ENCODE data around the gene KCNQ5.

KCNQ5 gene

GRCh38 chr6:72640615-72640930, 18.7 kb downstream of the KCNQ5 start:
- no peak for DNase-seq (ENCODE audit: low spot score)

DNA sequence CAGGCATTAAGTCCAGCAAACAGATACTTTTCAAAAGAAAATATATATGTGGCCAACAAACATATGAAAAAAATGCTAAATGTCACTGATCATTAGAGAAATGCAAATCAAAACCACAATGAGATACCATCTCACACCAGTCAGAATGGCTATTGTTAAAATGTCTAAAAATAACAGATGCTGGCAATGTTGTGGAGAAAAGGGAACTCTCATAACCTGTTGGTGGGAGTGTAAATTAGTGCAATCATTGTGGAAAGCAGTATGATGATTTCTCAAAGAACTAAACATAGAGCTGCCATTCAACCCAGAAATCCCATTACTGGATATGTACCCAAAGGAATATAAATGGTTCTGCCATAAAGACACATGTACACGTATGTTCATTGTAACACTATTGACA, 20.6 kb downstream of the KCNQ5 start:
- DNase-seq (ENCODE audit: low spot score), result no peak

GRCh38 chr6:72643214-72643613, 21.4 kb downstream of the KCNQ5 start:
- DNase-seq (ENCODE audit: low spot score), result no peak

DNA sequence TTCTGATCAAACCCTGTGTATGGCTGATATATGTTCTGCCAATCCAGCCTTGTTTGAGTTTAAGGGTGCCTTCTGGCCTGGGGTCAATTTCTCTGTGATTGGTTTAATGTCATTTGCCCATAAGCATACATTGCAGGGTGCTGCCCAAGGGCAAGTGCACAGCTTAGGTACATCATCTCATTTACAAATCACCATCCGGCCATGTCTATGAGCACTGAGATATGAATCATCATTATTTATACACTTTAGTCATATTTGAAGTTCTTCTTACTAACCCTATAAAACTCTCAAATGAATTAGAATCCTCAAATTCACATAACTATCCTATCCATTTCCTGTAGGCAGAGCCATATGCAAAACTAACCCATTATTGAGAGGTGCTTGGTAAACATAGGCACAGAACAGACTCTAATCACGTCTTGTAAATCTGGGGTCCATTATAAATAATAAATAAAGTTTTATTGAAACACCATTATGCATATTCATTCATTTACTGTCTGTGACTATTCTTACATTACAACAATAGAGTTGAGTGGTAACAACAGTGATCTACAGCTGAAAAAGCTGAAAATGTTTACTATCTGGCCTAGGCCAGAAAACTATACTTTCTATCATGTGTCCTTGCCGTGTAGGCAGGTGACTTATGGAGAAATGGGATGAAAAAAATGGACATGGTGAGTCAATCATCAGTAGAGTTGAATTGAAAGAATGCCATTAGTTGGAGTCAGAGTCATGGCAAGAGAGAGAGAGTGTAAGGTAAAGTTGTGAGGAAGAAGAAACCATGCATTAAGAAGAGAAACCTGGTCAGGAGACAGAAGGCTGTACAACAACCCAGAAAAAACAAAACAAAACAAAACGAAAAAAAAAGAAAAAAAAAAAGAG, 25.0 kb downstream of the KCNQ5 start:
- peak; percentile 8 for DNase-seq (ENCODE audit: low spot score)

GRCh38 chr6:72647489-72647888, 25.6 kb downstream of the KCNQ5 start:
- DNase-seq (ENCODE audit: low spot score), result no peak

GRCh38 chr6:72649032-72649984, 27.4 kb downstream of the KCNQ5 start:
- DNase-seq (ENCODE audit: low spot score), result peak; percentile 22

DNA sequence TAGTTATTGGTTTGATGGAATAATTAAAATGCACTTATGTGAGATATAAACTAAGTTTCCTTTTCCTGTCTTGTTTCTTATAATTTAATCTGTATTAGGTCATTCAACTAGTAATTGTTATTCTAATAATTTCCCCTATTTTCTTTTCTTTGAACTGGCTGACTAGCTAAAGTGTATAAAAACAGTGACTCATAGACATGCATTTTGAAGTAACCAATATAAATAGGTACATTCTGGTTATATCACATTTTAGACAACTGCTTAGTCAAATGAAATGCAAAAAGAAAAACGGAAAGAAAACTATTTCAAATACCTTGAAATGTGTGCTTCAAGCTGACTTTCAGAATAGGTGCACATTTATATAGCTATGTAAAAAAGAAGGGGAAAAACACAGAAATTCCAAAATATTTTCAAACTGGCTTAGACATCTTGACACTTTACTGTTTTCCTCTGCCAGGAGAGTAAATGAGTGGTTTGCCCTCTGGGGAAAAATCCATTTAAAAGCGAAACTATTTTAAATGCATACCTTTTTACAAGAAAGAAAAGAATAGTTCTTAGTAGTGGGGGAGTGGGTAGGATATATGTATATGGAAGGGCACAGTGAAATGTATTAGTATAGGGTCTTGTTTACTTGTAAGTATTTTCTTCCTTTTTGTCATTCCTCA, 28.3 kb downstream of the KCNQ5 start:
- no peak for DNase-seq (ENCODE audit: low spot score)

DNA sequence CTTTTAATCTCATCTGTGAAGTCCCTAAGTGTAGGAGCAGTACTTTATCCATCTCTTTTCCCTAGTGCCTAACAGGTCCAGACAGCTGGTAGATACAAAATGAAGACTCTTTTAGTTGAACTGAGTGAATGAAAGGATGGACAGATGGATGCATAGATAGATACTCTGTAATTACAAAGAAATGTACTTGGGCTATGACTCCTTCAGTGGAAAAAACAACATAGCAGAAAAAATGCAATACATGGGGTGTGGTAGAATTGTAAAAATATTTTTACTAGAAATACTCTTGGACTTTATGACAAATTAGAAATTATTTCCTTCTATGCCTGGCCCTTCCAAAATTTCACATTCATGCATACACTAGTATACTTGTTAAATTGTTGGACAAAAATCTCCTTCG, 29.3 kb downstream of the KCNQ5 start:
- DNase-seq (ENCODE audit: low spot score), result no peak

DNA sequence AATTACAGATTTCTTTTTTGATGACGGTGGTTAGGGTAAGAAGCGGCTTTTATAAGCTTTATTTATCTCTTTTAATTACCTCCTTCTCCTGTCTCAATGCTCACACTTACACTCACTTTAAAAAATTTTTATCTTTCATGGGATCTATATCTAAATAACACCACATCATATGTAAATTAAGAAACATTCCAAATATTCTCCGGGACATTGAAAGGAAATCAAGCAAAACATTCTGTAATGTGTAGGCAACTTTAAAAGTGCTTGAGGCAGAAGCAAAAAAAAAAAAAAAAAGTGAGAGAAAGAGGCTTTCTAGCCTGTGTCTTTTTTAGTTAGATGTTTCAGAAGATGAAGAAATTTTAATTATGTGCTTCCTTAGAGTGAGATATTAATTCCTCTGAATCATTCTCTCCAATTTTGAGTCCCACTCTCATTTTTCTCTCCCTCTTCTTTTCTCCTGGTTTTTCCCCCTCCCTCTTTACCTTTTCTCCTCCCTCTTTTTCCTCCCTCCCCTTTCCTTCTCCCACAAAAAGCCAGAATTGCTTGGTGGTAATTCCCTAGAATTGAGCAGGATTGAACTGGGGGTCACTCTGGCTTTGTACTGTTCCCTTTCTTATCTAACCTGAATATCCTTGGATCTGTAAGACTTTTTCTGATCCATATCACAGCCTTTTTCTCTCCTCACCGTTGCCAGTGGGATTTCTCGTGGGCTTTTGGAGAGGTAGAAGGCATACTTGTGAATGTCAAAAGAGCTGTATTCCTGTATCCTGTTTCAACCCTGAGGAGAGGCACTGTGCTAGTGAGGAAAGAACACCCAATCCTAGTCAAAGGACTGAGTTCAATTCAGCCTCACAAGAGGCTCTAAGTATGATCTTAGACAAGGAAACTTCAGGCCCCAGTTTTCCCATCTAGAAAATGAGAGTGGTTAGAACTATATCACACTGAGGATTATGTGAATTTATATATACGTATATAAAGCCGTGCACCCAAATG, 30.4 kb downstream of the KCNQ5 start:
- no peak for DNase-seq (ENCODE audit: low spot score)

GRCh38 chr6:72653026-72653425, 31.2 kb downstream of the KCNQ5 start:
- no peak for DNase-seq (ENCODE audit: low spot score)

DNA sequence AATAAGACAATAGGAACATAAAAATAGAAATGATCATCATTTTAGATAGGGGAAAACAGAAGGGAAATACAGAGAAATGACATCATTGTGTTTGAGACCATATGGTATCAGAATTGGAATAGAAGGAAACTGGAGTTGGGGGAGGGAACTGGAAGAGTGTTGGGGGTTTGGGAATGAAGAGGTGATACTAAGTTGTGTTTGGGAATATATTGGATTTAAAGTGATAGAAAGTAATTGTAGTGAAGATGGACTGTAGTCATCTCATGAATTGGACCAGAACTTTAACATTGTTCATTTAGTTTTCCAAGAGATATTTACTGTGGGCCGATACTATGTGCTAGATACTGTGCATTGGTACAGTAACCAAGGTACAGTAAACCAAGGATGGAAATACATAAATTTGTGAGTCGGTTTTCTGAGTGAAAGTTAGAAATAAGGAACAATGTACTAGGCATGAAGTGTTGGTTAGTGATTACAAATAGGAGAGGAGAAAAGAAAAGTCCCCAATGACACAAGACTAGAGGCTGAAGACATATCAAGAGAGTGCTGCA, 32.3 kb downstream of the KCNQ5 start:
- DNase-seq (ENCODE audit: low spot score), result no peak

GRCh38 chr6:72657407-72658197, 35.7 kb downstream of the KCNQ5 start:
- DNase-seq (ENCODE audit: low spot score), result no peak

DNA sequence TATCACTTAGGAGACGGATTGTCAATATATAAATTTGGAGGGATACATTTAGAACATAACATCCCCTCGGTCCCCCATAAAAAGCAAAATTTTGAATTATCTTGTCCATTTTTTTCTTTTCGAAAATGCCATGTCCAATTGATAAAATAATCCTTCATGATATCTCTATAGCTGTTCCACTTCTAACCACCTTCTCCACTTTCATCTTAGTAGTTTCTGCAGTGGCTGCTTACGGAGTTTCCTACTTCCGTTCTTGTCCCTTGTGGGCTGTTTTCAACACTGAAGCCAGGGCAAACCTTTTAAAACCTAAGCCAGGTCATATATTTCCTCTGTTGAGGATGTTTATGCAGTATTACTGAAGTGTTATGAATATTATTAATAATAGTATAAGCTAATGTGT, 37.9 kb downstream of the KCNQ5 start:
- DNase-seq (ENCODE audit: low spot score), result no peak

- no peak for DNase-seq (ENCODE audit: low spot score)
These were observed 39.5 kb downstream of the KCNQ5 start for GRCh38 chr6:72661411-72661810.

GRCh38 chr6:72665599-72665998, 43.7 kb downstream of the KCNQ5 start:
- DNase-seq (ENCODE audit: low spot score), result no peak

- DNase-seq (ENCODE audit: low spot score), result no peak
These were observed 47.5 kb downstream of the KCNQ5 start for GRCh38 chr6:72669324-72669723.

- no peak for DNase-seq (ENCODE audit: low spot score)
These were observed 51.0 kb downstream of the KCNQ5 start for GRCh38 chr6:72672906-72673305.

DNA sequence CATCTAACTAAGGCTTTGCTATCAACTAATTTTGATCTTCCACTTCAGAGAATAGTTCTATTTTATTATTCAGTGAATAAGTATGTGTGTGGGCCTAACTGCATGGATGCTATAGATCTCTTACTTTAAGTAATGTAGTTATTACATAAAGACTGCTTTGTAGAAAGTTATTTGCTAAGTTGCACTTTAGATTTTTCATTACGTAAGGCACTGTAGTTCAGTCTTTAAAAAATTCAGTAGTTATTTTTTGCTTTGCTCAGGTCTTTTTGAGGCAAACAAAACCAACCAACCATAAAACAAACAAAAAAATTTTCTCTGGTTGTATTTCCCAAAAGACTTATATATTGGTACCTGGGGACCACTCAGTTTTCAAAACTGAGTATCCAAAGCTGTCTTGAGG, 53.0 kb downstream of the KCNQ5 start:
- DNase-seq (ENCODE audit: low spot score), result no peak

- DNase-seq (ENCODE audit: low spot score), result no peak
These were observed 53.5 kb downstream of the KCNQ5 start for GRCh38 chr6:72675396-72675795.

- DNase-seq (ENCODE audit: low spot score), result no peak
These were observed 55.1 kb downstream of the KCNQ5 start for GRCh38 chr6:72676995-72677394.

Measured in RKO (cell line).